ENCODE data around the gene CCDC28B.

- TF ChIP-seq ZNF274 (IDR thresholded peaks at IDR 0.05; ENCODE audit: low read depth, low read length) (no peak), SUZ12 (IDR thresholded peaks at IDR 0.05; ENCODE audit: extremely low read depth, insufficient read depth, insufficient read length) (no peak)
Observed at GRCh38 chr1:32246888-32247273, 46.5 kb downstream of the CCDC28B start, which contains the start of gene FAM167B.

All from NT2/D1 (cell line).